ENCODE measurements around the gene ZDHHC22.

Gene ZDHHC22

DNA sequence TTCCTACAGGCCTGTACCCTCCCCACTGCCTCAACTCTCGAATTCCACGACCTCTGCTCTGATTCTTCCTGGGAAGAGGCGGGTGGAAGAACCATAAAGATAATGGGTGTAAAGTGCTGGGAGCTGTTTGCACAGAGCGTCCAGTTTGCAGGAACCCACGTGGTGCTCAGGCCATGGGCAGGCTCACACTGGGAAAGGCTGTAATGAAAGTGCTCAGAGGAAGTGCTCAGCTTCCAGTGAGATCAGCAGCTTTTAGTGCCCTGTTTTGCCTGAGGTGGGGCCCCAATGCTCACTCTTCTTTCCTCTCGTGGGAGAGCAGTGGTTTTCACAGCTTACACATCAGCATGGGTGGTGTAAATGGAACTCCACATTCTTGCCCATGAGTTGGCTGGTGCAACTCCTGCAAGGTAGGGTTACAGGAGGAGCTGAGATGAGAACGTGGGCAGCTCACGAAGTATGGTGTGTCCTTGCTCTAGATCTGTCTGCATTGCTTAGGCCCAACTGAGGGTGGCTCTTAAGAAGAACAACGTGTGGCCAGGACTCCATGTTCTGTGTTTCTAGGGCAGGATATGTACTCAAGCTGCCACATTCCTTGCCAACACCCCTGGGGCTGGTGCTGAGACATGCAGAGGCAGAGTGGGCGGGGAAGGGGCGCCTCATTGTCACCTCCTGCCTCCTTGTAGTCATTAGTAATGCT lies 43.0 kb upstream of the ZDHHC22 start:
- DNase-seq (ENCODE audit: low read depth) = no peak
- H3K4me3 ChIP-seq (ENCODE audit: low read depth, low read length) = no peak overlapping the region
- TF ChIP-seq, protein P1, sequence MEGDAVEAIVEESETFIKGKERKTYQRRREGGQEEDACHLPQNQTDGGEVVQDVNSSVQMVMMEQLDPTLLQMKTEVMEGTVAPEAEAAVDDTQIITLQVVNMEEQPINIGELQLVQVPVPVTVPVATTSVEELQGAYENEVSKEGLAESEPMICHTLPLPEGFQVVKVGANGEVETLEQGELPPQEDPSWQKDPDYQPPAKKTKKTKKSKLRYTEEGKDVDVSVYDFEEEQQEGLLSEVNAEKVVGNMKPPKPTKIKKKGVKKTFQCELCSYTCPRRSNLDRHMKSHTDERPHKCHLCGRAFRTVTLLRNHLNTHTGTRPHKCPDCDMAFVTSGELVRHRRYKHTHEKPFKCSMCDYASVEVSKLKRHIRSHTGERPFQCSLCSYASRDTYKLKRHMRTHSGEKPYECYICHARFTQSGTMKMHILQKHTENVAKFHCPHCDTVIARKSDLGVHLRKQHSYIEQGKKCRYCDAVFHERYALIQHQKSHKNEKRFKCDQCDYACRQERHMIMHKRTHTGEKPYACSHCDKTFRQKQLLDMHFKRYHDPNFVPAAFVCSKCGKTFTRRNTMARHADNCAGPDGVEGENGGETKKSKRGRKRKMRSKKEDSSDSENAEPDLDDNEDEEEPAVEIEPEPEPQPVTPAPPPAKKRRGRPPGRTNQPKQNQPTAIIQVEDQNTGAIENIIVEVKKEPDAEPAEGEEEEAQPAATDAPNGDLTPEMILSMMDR (IDR thresholded peaks at IDR 0.05; ENCODE audit: insufficient read depth, low read depth, low read length, missing control alignments) = no peak

DNA sequence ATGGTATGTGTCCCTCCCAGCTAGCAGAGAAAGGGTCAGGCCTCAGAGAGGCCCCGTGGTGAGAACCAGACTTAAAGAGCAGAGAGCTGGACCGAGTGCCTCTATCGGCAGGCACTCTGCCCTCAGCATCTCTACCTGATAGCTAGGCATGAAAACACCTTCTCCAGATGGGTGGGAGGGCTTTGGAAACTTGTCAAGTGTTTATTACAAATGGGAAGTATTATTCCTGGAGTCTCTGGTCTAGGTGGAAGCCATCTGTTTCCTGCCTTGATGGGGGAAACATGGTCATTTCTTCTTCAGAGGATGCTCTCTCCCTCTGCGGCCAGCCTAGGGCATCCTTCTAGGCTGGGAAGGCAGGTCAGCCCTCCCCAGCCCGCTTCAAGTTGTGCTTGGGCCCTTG lies 42.3 kb upstream of the ZDHHC22 start:
- TF ChIP-seq, protein P1 (IDR thresholded peaks at IDR 0.05; ENCODE audit: insufficient read depth, low read depth, low read length, missing control alignments) = no peak
- DNase-seq (ENCODE audit: low read depth) = no peak
- H3K4me3 ChIP-seq (ENCODE audit: low read depth, low read length) = no peak overlapping the region

GRCh38 chr14:77181603-77182437 lies 40.2 kb upstream of the ZDHHC22 start, which contains the start of gene TMEM63C:
Gene TMEM63C, plus strand, starts transcription at chr14:77181798. Its CDS starts 37,016 bp downstream, at chr14:77218814.
- TF ChIP-seq, protein P1 (IDR thresholded peaks at IDR 0.05; ENCODE audit: insufficient read depth, low read depth, low read length, missing control alignments) = no peak
- DNase-seq (ENCODE audit: low read depth) = peak; percentile 56
- peak within 1 kb of the TSS; percentile 13 for H3K4me3 ChIP-seq (ENCODE audit: low read depth, low read length)

- H3K4me3 ChIP-seq (ENCODE audit: low read depth, low read length) = no peak overlapping the region
- TF ChIP-seq, protein P1 (IDR thresholded peaks at IDR 0.05; ENCODE audit: insufficient read depth, low read depth, low read length, missing control alignments) = no peak
- no peak for DNase-seq (ENCODE audit: low read depth)
These were observed 39.4 kb upstream of the ZDHHC22 start for GRCh38 chr14:77180726-77181602.

DNA sequence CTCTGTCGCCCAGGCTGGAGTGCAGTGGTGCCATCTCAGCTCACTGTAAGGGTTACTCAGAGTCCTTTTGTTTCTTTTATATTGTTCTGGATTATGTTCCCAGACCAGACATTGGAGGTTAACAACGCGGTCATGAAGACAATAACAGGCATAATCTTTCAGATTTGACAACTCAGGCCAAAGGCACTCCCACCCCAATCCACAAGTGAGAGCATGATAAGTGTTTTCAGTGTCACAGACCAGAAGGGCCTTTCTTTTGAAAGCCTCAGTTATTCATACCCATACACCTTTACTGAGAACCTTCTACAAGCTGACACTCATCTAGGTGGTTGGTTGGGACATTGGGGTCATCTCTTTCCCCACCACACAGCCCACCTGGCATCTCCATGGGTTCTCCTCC lies 37.1 kb upstream of the ZDHHC22 start:
- no peak overlapping the region for H3K4me3 ChIP-seq (ENCODE audit: low read depth, low read length)
- TF ChIP-seq, protein P1 (IDR thresholded peaks at IDR 0.05; ENCODE audit: insufficient read depth, low read depth, low read length, missing control alignments) = no peak
- no peak for DNase-seq (ENCODE audit: low read depth)

GRCh38 chr14:77177702-77178101 lies 36.1 kb upstream of the ZDHHC22 start:
- TF ChIP-seq, protein P1 (IDR thresholded peaks at IDR 0.05; ENCODE audit: insufficient read depth, low read depth, low read length, missing control alignments) = no peak
- H3K4me3 ChIP-seq (ENCODE audit: low read depth, low read length) = no peak overlapping the region
- no peak for DNase-seq (ENCODE audit: low read depth)
